AG04450 (cell line): ENCODE data around the gene PKNOX2. TPM values are rescaled to one million over a fixed set of nuclear protein-coding genes. Genes with fewer than 3 reads are reported as not detected.

ENCODE experiments used
- CTCF ChIA-PET: fragments of 300-600, 350-600 bp; formaldehyde crosslinking; extraction: SDS; loops from one replicate; lab custom pipeline; 2022; ENCODE audit warnings: antibody characterized with exemption, inconsistent platforms; lab: Charles Lee
- POLR2A ChIA-PET: fragments of 350-600 bp; formaldehyde crosslinking; extraction: SDS; loops from one replicate; lab custom pipeline; 2021; ENCODE audit warnings: antibody characterized with exemption, inconsistent platforms; lab: Yijun Ruan, JAX
- DNase-seq: peaks from one replicate; pipeline ENCODE4 v3.0.0-alpha.2; 2011; ENCODE audit warnings: low read depth, low spot score
- H3K27ac ChIP-seq: one replicate; pipeline ENCODE4 v1.5.1; 2012; ENCODE audit warnings: low read depth, low read length, control low read depth
- H3K27me3 ChIP-seq: one replicate; pipeline ENCODE4 v1.6.0; 2012; ENCODE audit warnings: low read length; ENCODE audit not compliant: control insufficient read depth, insufficient read depth
- H3K4me3 ChIP-seq: 2 replicates; pipeline ENCODE4 v1.5.1; 2011; ENCODE audit warnings: mild to moderate bottlenecking, low read depth, low read length, control low read depth
- H3K9me3 ChIP-seq: 2 replicates; pipeline ENCODE4 v1.5.1; 2012; ENCODE audit warnings: low read length; ENCODE audit not compliant: control insufficient read depth, insufficient read depth
- polyA plus RNA-seq: library from polyadenylated mRNA; depleted of rRNA; stranded (reverse); fragments of >200 nt; gene quantifications from 2 replicates; pipeline ENCODE4 v1.2.3, GENCODE V29; 2011
- TF ChIP-seq, protein P1 (sequence below): IDR thresholded peaks from 2 replicates; pipeline ENCODE4 v1.5.1; 2011; ENCODE audit warnings: low read depth, low read length, control low read depth, inconsistent platforms

PKNOX2 gene
- polyA plus RNA-seq, 1 experiment = 3.0 TPM

DNA sequence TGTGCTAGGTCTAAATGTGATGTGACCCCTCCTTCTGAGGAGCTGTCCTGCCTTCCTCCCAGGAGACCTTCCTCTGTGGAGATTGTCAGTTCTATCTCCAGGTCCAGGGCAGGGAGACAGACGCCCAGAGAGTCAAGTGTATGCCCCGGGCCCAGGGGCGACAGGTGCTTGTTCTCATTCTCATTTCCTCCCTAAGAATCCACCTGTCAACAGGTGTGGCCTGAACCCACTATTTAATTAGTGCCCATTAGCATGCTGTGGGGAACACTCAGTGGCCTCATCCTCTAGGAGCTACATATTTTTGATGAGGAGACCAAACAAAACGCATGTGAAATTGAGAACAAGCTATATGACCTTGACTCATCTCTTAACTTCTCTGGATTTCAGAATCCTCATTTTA, 9.5 kb downstream of the PKNOX2 start:
- H3K27ac ChIP-seq = no peak overlapping the region
- peaks cover 26% of the 10 kb centered on the region for H3K27me3 ChIP-seq
- no peak overlapping the region for H3K4me3 ChIP-seq
- TF ChIP-seq, protein P1, sequence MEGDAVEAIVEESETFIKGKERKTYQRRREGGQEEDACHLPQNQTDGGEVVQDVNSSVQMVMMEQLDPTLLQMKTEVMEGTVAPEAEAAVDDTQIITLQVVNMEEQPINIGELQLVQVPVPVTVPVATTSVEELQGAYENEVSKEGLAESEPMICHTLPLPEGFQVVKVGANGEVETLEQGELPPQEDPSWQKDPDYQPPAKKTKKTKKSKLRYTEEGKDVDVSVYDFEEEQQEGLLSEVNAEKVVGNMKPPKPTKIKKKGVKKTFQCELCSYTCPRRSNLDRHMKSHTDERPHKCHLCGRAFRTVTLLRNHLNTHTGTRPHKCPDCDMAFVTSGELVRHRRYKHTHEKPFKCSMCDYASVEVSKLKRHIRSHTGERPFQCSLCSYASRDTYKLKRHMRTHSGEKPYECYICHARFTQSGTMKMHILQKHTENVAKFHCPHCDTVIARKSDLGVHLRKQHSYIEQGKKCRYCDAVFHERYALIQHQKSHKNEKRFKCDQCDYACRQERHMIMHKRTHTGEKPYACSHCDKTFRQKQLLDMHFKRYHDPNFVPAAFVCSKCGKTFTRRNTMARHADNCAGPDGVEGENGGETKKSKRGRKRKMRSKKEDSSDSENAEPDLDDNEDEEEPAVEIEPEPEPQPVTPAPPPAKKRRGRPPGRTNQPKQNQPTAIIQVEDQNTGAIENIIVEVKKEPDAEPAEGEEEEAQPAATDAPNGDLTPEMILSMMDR = no peak
- POLR2A ChIA-PET = no interaction called here
- CTCF ChIA-PET = interaction anchor here (1.5 to 1.8 kb wide), 2 partner anchors 83 to 172 kb away, joined by 5 to 9 read pairs; no protein-coding TSS in a partner anchor
- no peak for DNase-seq
- no peaks in the 10 kb centered on the region for H3K9me3 ChIP-seq

DNA sequence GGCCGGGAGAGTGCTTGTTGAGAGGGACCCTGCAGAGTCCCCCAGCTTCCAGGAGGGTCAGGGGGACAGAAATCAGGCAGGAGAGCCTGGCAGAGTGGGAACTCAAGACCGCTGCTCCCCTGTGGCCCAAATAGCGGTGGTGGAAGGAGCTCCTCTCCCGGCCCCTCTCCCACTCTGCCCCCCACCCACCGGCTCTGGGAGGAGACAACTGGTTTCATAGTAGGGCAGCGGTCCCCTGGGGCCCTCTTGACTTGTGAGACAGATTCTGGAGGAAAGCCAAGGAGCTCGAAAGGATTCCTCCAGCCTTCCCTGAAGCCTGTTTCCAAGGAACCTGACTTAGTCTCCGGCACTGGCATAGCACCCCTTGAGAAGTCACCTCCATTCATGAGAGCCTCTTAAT, 10.1 kb downstream of the PKNOX2 start:
- CTCF ChIA-PET = interaction anchor here (0.6 to 1.8 kb wide), 3 partner anchors 69 to 174 kb away, joined by 3 to 9 read pairs (median 4); no protein-coding TSS in a partner anchor
- Histone ChIP-seq H3K4me3 (no peak overlapping the region), H3K27ac (no peak overlapping the region), H3K9me3 (no peaks in the 10 kb centered on the region), H3K27me3 (peaks cover 26% of the 10 kb centered on the region)
- POLR2A ChIA-PET = no interaction called here
- TF ChIP-seq, protein P1 = no peak
- DNase-seq = no peak

DNA sequence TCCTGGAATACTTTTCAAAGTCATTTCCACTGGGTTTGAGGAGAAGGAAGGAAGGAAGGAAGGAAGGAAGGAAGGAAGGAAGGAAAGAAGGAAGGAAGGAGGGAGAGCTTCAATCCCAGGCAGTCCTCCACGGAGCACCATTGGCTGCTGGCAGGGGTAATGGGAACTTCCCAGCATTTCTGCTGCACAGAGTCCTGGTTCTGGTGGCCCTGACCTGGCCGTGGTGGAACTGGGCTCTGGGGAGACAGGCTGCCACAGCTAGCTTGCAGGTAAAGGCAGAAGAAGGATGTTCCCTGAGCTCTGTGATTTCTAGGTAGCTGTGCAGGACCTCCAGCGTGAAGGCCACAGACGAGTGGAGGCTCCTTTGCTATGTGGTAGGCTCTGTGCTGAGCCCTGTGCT, 10.6 kb downstream of the PKNOX2 start:
- POLR2A ChIA-PET = no interaction called here

DNA sequence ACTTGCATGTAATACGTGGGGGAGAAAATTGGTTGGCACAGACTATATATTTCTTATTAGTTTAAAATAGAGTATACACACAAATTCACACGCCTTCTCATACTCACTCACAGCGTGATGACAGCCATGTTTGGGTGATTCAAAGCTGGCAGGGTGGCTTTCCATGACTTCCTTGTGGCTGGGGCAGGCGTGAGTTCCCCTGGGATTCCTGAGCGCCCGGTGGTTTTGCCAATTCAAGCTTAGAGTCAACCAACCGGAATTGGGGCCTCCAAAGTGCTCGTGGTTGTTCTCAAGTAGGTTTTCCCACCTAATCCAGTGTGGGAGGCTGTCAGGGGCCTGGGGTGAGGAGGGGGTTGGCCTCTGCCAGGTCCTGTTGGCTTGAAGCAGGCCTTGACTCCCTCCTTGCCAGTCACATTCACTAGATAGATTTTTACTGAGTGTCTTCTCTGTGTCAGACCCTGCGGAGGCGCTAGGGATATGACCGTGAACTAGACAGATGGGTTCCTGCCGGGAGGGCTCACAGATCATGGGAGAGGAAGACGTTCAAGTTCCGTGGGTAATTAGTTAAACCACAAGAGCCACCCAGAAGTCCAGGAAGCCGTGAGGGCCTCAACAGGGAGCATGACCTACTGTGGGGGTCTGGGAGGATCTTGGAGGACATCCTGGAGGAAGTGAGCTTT, 11.5 kb downstream of the PKNOX2 start:
- peaks cover 26% of the 10 kb centered on the region for H3K27me3 ChIP-seq
- H3K9me3 ChIP-seq = no peaks in the 10 kb centered on the region
- no peak overlapping the region for H3K4me3 ChIP-seq
- H3K27ac ChIP-seq = no peak overlapping the region
- ChIA-PET POLR2A (no interaction called here), CTCF (interaction anchor here (0.9 kb wide), 1 partner anchor 167 kb away, joined by 3 read pairs; no protein-coding TSS in a partner anchor)
- no peak for DNase-seq
- TF ChIP-seq, protein P1 = no peak

More for the DNA sequence above, 10.6 kb downstream of the PKNOX2 start:
- Histone ChIP-seq H3K27me3 (peaks cover 26% of the 10 kb centered on the region), H3K9me3 (no peaks in the 10 kb centered on the region), H3K4me3 (no peak overlapping the region), H3K27ac (no peak overlapping the region)
- TF ChIP-seq, protein P1 = no peak
- CTCF ChIA-PET = interaction anchor here (0.6 to 1.8 kb wide), 4 partner anchors 69 to 173 kb away, joined by 3 to 9 read pairs (median 4); no protein-coding TSS in a partner anchor
- DNase-seq = no peak

DNA sequence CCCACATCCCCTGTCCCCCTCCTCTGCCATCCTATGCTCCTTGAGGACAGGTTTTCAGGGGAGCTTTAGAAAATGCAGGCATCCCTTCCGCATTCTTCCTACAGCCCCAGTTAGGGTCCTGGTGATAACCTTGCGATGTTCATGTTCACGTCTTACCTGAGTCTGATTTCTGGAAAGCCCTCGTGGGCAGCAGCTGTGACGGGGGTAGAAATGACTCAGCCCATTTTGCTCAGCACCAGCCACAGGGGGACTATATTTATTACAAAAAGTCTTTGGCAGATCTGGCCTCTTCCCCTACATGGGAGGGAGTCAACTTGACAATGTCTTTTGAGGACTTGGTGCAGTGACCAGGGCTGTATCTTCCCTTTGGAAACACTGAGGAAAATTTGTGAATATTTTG, 12.3 kb downstream of the PKNOX2 start:
- Histone ChIP-seq H3K9me3 (no peaks in the 10 kb centered on the region), H3K27me3 (peaks cover 26% of the 10 kb centered on the region), H3K27ac (no peak overlapping the region), H3K4me3 (no peak overlapping the region)
- DNase-seq = no peak
- CTCF ChIA-PET = no interaction called here
- POLR2A ChIA-PET = no interaction called here
- TF ChIP-seq, protein P1 = no peak
